Transverse colon (tissue), 4 donors: ENCODE measurements around the gene TP53INP2. TPM values are rescaled to one million over a fixed set of nuclear protein-coding genes. Genes with fewer than 3 reads are reported as not detected.
"Not testable (repeated sequence)": the region's sequence is repeated elsewhere in the genome, so short reads cannot be mapped to it uniquely, and the experiment has no call there.

Source experiments
- DNase-seq: peaks from one replicate; pipeline ENCODE4 v3.0.0-alpha.2; 2019
- H3K27ac ChIP-seq, 4 donors: fragments of 200-600 bp; sonication (generic); 2 replicates each; pipeline ENCODE4 v1.5.1; 2016 to 2018; ENCODE audit warnings: inconsistent platforms in 4 of 4
- H3K27me3 ChIP-seq: fragments of 200-600 bp; sonication (generic); 2 replicates; pipeline ENCODE4 v1.5.1; 2017; ENCODE audit warnings: inconsistent platforms
- H3K36me3 ChIP-seq, 4 donors: fragments of 200-600 bp; sonication (generic); 2 replicates each; pipeline ENCODE4 v1.5.1; 2017 to 2019; ENCODE audit warnings: inconsistent platforms in 4 of 4
- H3K4me1 ChIP-seq, 4 donors: fragments of 200-600 bp; sonication (generic); 2 replicates each; pipeline ENCODE4 v1.5.1; 2017 to 2020; ENCODE audit warnings: inconsistent platforms in 4 of 4
- H3K4me3 ChIP-seq, 4 donors: fragments of 200-600 bp; sonication (generic); 1 replicate in 1 of 4; 2 replicates in 3 of 4; pipeline versions ENCODE4 v1.5.1 to v1.6.1; 2017 to 2019; ENCODE audit warnings: inconsistent platforms in 4 of 4
- H3K9me3 ChIP-seq, 2 donors: fragments of 200-600 bp; sonication (generic); 2 replicates each; pipeline ENCODE4 v1.5.1; 2017 to 2019; ENCODE audit warnings: inconsistent platforms in 2 of 2
- CTCF ChIP-seq, 5 experiments: fragments of 200-600 bp in 3 of 5; fragments of 450-650 bp in 2 of 5; sonication (generic) in 3 of 5; IDR thresholded peaks; 1 replicate in 2 of 5; 2 replicates in 3 of 5; pipeline ENCODE4 v1.5.1; 2016 to 2017; ENCODE audit warnings: antibody characterized with exemption in 5 of 5, inconsistent platforms in 3 of 5, mild to moderate bottlenecking in 2 of 5, moderate library complexity in 1 of 5
- EP300 ChIP-seq: sonication (generic); formaldehyde crosslinking; IDR thresholded peaks from one replicate; pipeline ENCODE4 v1.6.1; 2017; ENCODE audit warnings: antibody characterized with exemption, low read depth
- POLR2A ChIP-seq: fragments of 450-650 bp; IDR thresholded peaks from one replicate; pipeline ENCODE4 v1.6.1; 2016; ENCODE audit warnings: antibody characterized with exemption, mild to moderate bottlenecking, moderate library complexity
- POLR2AphosphoS5 ChIP-seq, 3 donors: sonication (generic); formaldehyde crosslinking; IDR thresholded peaks; one replicate each; pipeline ENCODE4 v1.6.1; 2016; ENCODE audit warnings: antibody characterized with exemption in 3 of 3
- WGBS, 2 donors: methylation state at CpG; one replicate each; pipeline ENCODE4 v1.1.5; 2018; ENCODE audit warnings: low coverage in 1 of 2; 5-methylcytosine and 5-hydroxymethylcytosine counted together
- in situ Hi-C, 4 donors: fragments of 200-750 bp; cut with MboI; loops; one replicate each; pipeline versions ENCODE4 v1.15.0 to v1.15.1; 2017; ENCODE audit warnings: low sequenced_read_pairs in 3 of 4, low pct_ligation_motif_present in 1 of 4, low pct_unique_long_range_greater_than_20kb in 1 of 4
- intact Hi-C: fragments of 100-400 bp; cut with DNase I; formaldehyde crosslinking; loops from one replicate; pipeline ENCODE4 v1.15.1; 2023; ENCODE audit warnings: low total_unique reads
- total RNA-seq, 4 donors: library from RNA; depleted of rRNA; stranded (reverse); fragments of >200 nt; gene quantifications; one replicate each; pipeline ENCODE4 v1.1.0, GENCODE V29; 2016

Gene TP53INP2
- total RNA-seq, 4 donors from 2014 or later: 12.9 to 80.8 (median 57.9) TPM

GRCh38 chr20:34720266-34720665 is 16.1 kb downstream of the TP53INP2 start:
- no peak overlapping the region for H3K27ac ChIP-seq
- no peak for DNase-seq
- H3K4me1 ChIP-seq: no peaks in the 10 kb centered on the region
- TF ChIP-seq POLR2AphosphoS5 (IDR thresholded peaks at IDR 0.05) (no peak), POLR2A (no peak), EP300 (no peak), CTCF (IDR thresholded peaks at IDR 0.05) (no peak)
- in situ Hi-C loops (loop anchor here in 3 of 4 donors (25.0 kb wide), 2 partner anchors 158 to 408 kb away; partner anchors contain the start of genes MAP1LC3A (in 2 of the 3) and AHCY (in 1 of the 3)), intact Hi-C loops (no loop called here)
- H3K9me3 ChIP-seq: no peaks in the 10 kb centered on the region
- no peaks in the 10 kb centered on the region for H3K27me3 ChIP-seq
- WGBS, 2 donors: 55 to 63% methylated on average over 2 of the region's 2 CpGs
- peaks cover 0 to 22% (median 6%) of the 10 kb centered on the region in 4 donors for H3K36me3 ChIP-seq
- no peak overlapping the region for H3K4me3 ChIP-seq

- 82 to 83% methylated on average over 3 of the region's 3 CpGs for WGBS, 2 donors
- peaks cover 0 to 35% (median 17%) of the 10 kb centered on the region in 4 donors for H3K36me3 ChIP-seq
- H3K27ac ChIP-seq, intact Hi-C loops, H3K4me1 ChIP-seq, H3K27me3 ChIP-seq, H3K9me3 ChIP-seq, DNase-seq, H3K4me3 ChIP-seq: not testable (repeated sequence)
- in situ Hi-C loops: loop anchor here in 3 of 4 donors (25.0 kb wide), 2 partner anchors 160 to 410 kb away; partner anchors contain the start of genes MAP1LC3A (in 2 of the 3) and AHCY (in 1 of the 3)
Measured at GRCh38 chr20:34722560-34722959, 18.4 kb downstream of the TP53INP2 start.

GRCh38 chr20:34724172-34724571 is 20.0 kb downstream of the TP53INP2 start:
- Histone ChIP-seq H3K4me3 (no peak overlapping the region), H3K36me3 (peaks cover 0 to 39% (median 18%) of the 10 kb centered on the region in 4 donors), H3K4me1 (no peaks in the 10 kb centered on the region), H3K27me3 (no peaks in the 10 kb centered on the region), H3K9me3 (no peaks in the 10 kb centered on the region), H3K27ac (no peak overlapping the region)
- intact Hi-C loops: no loop called here
- no peak for DNase-seq
- TF ChIP-seq POLR2A (no peak), CTCF (IDR thresholded peaks at IDR 0.05) (no peak), POLR2AphosphoS5 (IDR thresholded peaks at IDR 0.05) (no peak), EP300 (no peak)
- in situ Hi-C loops: loop anchor here in 3 of 4 donors (25.0 kb wide), 2 partner anchors 162 to 412 kb away; partner anchors contain the start of genes MAP1LC3A (in 2 of the 3) and AHCY (in 1 of the 3)
- 90 to 92% methylated on average over 2 to 3 of the region's 3 CpGs for WGBS, 2 donors

GRCh38 chr20:34729416-34729815 is 25.3 kb downstream of the TP53INP2 start:
- TF ChIP-seq POLR2AphosphoS5 (IDR thresholded peaks at IDR 0.05): no peak
- no peak for TF ChIP-seq EP300
- TF ChIP-seq POLR2A: no peak
- TF ChIP-seq CTCF (IDR thresholded peaks at IDR 0.05): no peak
- H3K27me3 ChIP-seq: no peaks in the 10 kb centered on the region
- in situ Hi-C loops (no loop called here), intact Hi-C loops (no loop called here)
- no peak overlapping the region for H3K27ac ChIP-seq
- no peak for DNase-seq
- no peak overlapping the region for H3K4me3 ChIP-seq
- H3K36me3 ChIP-seq: peaks cover 0 to 51% (median 23%) of the 10 kb centered on the region in 4 donors
- no peaks in the 10 kb centered on the region for H3K4me1 ChIP-seq
- no peaks in the 10 kb centered on the region for H3K9me3 ChIP-seq
- 93 to 96% methylated on average over 2 of the region's 2 CpGs for WGBS, 2 donors

- Histone ChIP-seq H3K4me1 (no peaks in the 10 kb centered on the region), H3K27ac (no peak overlapping the region), H3K36me3 (peaks cover 0 to 26% (median 9%) of the 10 kb centered on the region in 4 donors), H3K27me3 (no peaks in the 10 kb centered on the region), H3K4me3 (no peak overlapping the region), H3K9me3 (no peaks in the 10 kb centered on the region)
- no peak for DNase-seq
- TF ChIP-seq CTCF (IDR thresholded peaks at IDR 0.05): no peak
- TF ChIP-seq POLR2AphosphoS5 (IDR thresholded peaks at IDR 0.05): no peak
- no peak for TF ChIP-seq EP300
- no peak for TF ChIP-seq POLR2A
- WGBS, 2 donors: 93 to 100% methylated on average over 1 of the region's 1 CpG
- in situ Hi-C loops: no loop called here
- intact Hi-C loops: no loop called here
Measured at GRCh38 chr20:34732523-34732922, 28.4 kb downstream of the TP53INP2 start.
